Mammary epithelial cell (primary cell): ENCODE measurements around the gene VIL1.

Experiments used
- EZH2 ChIP-seq: IDR thresholded peaks from 2 replicates; pipeline ENCODE4 v1.6.1; 2012; ENCODE audit warnings: low read length, inconsistent platforms, borderline replicate concordance
- TF ChIP-seq, protein P1 (sequence below), 2 donors: IDR thresholded peaks in 1 of 2; conservative IDR thresholded peaks in 1 of 2; 2 replicates each; pipeline ENCODE4 v1.5.1; 2011 to 2012; ENCODE audit warnings: inconsistent platforms in 2 of 2, low read length in 2 of 2, mild to moderate bottlenecking in 2 of 2, control low read depth in 1 of 2, low read depth in 1 of 2; ENCODE audit not compliant: insufficient read depth in 1 of 2; ENCODE audit errors: extremely low read depth in 1 of 2

DNA sequence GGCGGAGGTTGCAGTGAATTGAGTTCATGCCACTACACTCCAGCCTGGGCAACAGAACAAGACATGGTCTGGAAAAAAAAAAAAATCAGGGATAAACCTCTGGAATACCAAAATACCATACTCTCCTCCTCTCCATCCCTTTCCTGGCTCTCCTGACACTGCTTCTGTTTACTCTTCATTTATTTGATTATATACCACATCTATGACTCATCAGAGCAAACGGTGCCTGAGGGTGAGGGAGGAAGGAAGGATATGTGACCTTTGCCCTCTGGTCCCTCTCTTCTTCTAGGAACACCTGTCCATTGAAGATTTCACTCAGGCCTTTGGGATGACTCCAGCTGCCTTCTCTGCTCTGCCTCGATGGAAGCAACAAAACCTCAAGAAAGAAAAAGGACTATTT, 30.0 kb downstream of the VIL1 start:
- TF ChIP-seq, protein P1, sequence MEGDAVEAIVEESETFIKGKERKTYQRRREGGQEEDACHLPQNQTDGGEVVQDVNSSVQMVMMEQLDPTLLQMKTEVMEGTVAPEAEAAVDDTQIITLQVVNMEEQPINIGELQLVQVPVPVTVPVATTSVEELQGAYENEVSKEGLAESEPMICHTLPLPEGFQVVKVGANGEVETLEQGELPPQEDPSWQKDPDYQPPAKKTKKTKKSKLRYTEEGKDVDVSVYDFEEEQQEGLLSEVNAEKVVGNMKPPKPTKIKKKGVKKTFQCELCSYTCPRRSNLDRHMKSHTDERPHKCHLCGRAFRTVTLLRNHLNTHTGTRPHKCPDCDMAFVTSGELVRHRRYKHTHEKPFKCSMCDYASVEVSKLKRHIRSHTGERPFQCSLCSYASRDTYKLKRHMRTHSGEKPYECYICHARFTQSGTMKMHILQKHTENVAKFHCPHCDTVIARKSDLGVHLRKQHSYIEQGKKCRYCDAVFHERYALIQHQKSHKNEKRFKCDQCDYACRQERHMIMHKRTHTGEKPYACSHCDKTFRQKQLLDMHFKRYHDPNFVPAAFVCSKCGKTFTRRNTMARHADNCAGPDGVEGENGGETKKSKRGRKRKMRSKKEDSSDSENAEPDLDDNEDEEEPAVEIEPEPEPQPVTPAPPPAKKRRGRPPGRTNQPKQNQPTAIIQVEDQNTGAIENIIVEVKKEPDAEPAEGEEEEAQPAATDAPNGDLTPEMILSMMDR (conservative IDR thresholded peaks at IDR 0.05 in 1 of 2, IDR thresholded peaks at IDR 0.05 in 1 of 2; ENCODE audit: extremely low read depth in 1 of 2, insufficient read depth in 1 of 2, low read depth in 1 of 2, low read length in 2 of 2): no peak
- TF ChIP-seq EZH2: no peak
